HG03565 (cell line): Measurements from ENCODE around the gene LRG1.
"Not testable (repeated sequence)": the region's sequence is repeated elsewhere in the genome, so short reads cannot be mapped to it uniquely, and the experiment has no call there.

Source experiments
- ATAC-seq: cut with Tn5 transposase; IDR thresholded peaks from one replicate; pipeline ENCODE4 v1.9.1; 2021; ENCODE audit warnings: mild to moderate bottlenecking, moderate library complexity; ENCODE audit not compliant: unreplicated experiment

LRG1 gene

DNA sequence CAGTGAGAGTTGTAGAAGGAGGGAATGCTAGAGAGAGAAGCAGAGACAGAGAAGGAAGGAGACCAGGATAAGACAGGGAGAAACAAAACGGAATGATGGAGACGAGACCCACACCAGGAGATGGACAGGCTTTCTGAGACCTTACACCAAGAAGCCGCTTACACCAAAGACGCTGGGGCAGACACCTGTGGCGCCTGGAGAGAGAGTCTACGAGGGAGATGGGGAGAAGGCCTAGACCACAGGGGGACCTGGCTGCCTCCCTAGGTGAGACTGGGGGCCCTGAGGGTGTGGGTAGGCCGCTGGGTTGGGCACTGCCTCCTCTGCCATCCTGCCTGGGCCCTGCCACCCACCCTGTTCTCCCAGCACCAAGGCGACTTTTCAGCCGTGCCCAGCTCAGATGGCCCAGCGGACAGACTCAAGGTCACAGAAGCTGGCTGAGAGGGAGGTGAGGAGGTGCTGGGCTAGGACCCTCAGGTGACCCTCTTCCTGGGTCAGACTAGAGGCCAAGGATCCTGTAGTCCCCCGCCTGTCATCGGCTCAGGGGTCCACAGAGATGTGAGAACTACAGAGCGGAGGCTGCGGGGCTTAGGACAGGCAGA is 9.8 kb downstream of the LRG1 start:
- ATAC-seq: no peak

DNA sequence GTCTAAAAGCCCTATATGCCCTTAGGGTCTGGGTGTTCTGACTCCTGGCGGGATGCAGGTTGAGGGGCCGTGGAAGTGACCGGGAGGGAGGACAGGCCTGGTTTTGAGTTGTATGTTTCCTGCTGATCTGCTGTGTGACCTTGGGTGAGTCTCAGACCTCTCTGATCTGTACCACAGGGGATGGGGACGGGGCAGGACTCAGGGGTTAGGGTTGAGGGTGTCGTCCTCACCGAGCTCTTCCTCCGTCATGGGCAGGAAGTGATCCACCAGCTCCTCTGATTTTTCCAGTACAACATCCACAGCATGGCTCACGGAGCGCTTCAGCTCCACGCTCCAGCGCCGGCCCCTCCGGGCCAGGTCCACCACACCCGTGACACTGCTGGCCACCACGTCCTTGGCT is 11.0 kb downstream of the LRG1 start:
- no peak for ATAC-seq

DNA sequence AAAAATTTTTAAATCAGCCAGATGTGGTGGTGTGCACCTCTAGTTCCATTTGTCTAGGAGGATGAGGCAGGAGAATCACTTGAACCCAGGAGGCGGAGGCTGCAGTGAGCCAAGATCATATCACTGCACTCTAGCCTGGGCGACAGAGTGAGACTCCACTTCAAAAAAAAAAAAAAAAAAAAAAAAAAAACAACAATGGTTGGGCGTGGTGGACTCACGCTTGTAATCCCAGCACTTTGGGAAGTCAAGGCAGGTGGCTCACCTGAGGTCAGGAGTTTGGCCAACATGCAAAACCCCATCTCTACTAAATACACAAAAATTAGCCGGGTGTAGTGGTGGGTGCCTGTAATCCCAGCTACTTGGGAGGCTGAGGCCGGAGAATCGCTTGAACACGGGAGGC is 12.5 kb downstream of the LRG1 start:
- not testable (repeated sequence) for ATAC-seq

DNA sequence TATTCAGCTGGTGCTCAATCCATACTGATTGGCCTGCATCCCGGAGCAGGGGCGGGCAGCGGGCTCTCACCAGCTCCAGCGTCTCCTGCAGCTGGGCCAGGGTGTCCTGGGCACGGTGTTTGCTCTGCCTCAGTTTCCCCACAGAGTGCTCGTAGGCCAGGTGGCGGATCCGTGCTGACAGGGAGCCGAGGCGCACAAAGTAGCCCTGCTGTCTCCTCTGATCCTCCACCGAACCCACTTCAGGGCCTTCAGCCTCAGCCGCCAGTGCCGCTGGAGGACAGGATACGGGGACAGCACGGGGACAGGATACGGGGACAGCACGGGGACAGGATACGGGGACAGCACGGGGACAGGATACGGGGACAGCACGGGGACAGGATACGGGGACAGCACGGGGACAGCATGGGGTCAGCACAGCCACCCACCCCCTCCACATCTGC is 14.3 kb downstream of the LRG1 start:
- ATAC-seq: no peak

DNA sequence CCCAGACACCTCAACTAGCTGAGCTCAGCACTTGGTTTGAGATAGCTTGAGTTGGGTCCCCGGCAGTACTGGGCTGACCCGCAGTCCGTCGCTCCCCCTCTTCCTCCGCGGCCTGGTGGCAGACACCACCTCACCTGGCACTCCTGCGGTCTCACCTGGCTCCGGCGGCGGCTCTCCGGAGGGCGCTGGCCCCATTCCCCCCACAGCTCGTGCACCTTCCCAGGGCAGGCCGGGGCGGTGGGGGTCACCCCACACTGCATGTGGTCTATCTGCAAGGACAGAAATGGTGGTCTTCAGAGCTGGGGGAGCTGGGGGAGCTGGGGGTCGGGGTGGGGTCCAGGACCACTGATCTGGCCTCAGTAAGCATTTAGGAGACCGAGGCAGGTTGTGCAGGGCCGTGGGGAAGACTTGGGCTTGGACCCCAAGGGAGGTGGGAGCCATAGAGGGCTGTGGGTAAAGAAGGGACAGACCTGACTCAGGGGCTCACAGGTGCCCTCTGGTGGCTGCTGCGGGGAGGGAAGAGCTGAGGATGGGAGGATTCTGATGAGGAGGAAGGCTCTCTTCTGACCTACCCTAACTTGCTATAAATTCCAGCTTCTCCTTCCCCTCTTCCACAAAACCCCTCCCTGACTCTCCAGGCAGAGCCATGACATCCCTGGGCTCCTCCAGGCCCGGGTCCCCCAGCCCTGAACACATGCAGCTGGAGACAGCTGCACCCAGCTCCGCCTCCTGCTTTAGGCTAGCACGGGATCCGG is 14.9 kb downstream of the LRG1 start:
- no peak for ATAC-seq

DNA sequence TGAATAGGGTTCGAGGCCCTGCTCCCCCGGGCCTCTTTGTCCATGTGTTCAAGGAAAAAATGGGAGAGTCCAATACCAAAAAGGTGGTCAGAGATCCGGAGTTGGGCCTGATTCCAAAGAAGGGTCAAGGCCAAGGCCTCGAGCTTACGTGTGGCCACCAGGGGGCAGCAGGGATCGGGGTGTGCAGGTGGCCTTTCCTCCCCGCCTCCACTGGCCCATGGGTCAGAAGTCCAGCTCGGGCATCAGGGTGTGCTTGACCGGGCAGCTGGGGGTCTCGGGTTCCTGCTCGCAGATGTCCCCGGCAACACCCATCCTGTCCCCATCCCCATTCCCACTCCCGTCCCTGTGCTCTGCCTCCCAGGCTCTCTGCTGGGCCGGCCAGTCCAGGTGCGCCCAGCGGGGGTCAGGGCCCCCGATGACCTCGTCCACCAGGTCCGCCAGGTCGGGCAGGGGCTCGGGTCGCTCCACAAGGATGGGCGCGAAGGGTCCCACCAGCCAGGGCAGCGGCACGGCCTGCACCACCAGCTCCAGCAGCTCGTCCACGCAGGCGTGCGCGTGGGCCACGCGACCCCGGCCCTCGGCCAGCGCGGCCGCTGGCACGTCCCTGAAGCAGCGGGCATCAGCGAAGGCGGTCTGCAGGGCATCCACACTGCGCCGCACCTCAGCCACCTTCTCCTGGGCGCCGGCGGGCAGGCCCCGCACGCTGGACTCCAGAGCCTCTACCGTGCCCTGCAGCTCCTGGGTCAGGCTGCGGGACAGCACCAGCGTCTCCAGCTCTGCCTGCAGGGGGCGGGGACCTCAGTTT is 16.3 kb downstream of the LRG1 start:
- no peak for ATAC-seq

DNA sequence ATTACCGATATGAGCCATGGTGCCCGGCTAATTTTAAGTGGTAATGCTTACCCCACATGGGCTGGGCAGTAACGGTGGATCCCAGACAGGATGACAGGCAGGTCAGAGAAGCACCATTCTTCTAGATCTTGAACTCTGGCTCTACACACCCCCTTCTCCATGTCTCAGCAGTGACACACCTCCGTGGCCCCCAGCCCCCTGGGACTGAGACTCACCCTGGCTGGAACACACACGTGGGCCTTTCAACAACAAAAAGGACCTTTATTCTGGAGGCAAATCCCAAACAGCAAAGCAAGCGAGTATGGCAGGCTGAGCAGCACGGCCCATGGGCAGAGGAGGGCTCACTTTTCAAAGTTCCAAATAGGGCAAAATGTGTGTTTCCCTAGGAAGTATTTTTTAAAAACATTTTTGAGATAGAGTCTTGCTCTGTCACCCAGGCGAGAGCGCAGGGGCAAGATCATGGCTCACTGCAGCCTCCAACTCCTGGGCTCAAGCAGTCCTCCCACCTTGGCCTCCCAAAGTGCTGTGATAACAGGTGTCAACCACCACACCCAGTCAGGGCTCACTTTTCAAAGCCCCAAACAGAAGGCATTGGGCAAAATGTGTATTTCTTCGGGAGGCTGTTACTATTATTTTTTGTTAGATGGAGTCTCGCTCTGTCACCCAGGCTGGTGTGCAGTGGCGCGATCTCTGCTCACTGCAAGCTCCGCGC is 17.4 kb downstream of the LRG1 start:
- no peak for ATAC-seq

DNA sequence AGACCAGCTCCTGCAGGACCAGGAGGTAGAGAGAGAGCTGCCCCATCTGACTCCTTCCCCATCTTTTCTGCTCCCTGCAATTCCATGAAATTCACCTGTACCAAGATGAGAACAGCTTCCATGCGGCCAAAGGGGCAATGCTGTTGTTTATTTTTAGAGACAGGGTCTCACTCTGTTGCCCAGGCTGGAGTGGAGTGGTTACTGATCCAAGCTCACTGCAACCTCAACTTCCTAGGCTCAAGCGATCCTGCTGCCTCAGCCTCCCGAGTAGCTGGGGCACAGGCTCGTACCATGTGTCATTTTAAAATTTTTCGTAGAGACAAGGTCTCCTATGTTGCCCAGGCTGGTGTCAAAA is 18.0 kb downstream of the LRG1 start:
- ATAC-seq: no peak

DNA sequence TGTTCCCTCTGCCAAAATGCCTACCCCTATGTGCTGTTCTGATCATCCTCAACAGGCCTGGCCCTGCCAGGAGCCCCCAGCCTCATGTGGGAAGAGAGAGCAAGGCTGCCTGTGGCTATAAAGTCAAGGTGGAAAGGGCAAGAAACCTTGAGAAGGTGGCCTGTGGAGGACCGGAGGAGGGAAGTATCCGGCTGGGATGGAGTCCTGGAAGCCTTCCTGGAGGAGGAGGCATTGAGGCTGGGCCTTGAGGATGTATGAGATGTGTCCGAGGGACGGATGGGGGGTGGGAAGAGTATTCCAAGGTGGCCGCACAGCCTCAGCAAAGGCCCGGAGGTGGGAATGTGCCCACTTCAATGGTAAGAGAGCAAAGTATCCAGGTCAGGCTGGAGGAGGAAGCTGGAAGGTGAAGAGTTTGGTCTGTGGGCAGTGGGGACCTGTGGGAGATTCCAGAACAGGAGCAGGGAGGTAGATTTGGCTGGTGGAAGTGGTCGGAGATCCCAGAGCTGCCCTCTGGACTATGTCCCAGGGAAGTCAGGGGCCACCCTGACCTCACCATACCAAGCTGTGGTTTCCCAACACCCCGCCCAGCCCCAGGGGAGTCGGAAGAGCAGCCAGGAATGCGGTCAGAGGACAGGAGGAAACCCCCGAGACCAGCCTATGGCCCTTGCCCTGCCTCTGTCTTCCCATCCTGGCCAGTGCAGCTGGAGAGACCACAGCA is 18.5 kb downstream of the LRG1 start:
- no peak for ATAC-seq

DNA sequence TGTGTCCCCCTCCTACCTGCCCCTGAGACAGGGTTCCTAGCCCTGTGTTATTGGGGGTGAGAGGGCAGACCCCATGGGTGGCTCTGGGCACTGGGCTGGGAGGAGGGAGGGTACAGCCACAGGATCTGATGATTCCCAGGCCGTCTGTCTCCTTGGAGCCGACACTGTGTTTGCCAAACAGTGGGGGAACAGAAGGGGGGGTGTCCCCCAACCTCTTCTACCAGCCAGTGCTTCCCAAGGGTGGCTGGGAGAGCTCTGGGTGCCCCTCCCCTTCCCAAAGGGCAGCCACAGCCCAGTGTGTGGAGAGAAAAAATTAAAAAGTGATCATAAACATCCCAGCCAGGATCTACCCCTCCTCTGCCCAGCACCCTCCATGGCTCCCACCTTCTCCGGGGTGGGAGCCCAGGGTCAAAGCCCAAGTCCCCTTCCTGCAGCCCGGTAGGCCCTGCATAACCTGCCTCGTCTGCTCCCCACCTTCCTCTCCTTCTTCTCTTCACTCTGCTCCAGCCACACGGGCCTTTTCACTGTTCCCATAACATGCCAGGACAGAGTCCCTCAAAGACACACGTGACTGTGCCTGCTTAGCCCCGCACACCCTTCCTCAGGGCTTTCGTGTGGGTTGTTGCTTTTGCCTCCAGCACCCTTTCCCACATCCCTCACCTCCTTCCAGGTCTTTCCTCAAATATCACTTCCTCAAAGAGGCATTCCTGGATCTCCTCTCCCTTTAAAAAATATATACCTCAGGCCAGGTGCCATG is 20.1 kb downstream of the LRG1 start:
- ATAC-seq: no peak

DNA sequence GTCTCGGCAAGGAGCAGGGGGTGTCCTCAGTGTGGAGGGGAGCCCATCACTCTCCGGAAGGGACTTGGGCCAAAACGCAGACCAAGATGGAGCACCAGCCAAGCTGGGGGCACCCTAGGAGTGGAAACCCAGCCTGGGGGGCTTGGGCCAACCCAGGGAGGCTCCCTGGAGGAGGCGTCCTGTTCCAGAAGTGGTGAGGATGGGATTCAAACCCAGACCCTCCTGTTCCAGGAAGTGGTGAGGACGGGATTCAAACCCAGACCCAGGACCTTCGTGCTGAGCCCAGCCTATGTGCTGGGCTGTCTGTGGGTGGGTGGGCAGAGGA is 20.7 kb downstream of the LRG1 start:
- no peak for ATAC-seq

DNA sequence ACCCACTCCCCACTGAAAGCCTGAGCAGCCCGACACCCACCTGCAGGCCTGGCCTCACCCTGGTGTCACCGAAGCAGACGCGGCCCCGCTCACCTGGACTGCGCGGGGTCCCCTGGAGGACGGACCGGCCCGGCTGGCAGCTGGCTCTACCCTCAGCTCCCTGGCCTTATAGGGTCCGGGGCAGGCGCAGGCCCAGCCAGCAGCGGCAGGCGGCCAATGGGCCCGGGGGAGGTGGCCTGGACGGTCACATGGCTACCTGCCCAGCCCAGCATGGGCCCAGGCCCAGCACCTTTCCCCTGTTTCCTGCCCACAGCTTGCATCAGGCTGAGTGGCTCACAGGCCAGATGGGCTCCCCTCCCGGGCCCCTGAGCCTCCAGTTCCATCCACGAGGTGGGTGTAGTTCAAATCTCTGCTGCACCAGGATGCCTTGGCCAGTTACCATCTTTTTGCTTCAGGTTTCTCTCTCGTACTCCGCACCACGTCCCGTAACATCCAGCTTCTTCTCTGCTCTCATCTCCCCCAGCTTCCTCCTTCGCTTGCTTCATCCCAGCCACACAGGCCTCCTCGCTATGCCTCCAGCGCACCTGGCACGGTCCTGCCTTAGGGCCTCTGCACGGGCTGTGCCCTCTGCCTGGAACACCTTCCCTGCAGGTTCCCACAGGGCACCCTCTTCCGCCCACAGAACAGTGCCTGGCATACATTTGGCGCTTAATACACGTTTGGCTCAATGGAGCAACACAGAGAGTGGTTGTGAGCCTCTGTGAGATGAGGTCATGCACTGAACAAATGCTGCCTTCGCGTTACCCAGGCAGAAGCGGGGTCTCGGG is 21.3 kb downstream of the LRG1 start, which contains the start of gene PLIN4:
TSS of gene PLIN4 (minus strand) at position 142 of the 827 bp plus-strand sequence. CDS start 214 bp downstream, outside the sequence.
- no peak for ATAC-seq

DNA sequence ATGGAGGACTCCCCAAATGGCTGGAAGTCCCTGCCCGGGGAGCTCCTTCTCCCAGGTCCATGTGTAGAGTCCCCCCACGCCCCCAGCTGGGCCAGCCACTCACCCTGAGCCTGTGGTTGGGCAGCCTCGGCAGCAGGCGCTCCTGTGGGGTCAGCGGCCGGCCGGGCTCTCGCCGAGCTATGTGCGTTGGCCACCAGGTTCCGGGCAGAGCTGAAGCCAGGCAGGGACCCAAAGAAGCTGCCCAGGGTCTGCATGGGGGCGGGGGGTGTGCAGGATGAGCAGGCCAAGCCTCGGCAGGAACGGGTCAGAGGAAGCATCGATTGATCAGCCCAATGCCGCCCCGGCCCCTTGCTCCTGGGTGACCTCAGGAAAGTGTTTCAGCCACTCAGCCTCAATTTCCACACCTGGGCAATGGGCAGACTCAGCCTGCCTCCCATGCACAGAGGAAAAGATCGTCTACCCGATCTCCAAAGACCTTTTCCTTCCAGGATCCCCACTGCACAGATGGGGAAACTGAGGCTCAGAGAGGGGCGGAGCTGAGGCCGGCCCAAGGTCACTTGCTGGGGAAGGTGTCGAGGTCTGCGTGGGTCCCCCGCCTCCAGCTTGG is 22.3 kb downstream of the LRG1 start:
- ATAC-seq: no peak

DNA sequence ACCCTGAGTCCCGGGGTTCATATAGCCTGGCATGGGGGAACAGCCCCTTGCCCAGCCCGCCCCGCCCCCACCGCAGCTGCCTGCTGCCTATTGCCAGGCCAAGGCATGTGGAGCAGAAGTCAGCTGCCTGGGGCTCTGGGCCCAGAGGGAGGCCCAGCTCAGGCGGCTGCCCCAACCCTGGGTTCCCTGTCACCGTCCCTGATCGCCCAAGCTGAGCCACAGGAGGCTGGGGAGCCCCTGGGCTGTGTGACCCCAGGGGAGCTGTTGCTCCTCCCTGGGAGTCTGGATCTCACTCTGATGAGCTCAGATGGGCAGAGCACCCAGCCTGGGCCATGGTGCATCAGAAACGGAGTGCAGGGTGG is 22.9 kb downstream of the LRG1 start:
- ATAC-seq: no peak

DNA sequence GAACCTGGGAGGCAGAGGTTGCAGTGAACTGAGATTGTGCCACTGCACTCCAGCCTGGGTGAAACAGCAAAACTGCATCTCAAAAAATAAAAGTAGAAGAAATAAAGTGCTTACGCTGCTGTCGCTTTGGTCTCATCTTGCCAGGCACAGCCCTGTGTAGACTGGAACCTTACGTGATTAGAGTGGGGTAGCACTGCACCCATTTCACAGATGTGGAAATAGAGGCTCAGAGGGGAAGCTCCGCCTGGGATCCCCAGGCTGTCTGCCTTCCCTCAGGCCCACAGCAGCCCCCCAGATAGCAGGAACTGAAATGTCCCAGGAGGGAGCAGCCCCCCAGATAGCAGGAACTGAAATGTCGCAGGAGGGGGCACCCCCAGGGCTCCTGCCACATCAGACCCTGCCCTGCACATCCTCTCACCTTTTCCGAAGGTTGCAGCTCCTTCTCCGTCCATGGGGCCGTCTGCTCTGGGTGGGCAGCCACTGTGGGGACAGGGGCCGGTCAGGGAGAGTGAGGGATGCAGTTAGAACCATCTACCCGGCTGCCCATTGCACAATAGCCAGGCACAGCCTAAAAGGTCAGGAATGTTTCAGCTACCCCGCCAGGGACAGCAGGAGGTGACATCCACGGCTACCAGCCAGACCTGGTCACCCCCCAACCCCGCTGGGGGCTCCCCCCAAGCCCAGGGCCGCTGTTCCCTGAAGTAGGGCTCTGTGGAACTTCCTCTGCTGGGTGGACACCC is 23.5 kb downstream of the LRG1 start:
- ATAC-seq: no peak

DNA sequence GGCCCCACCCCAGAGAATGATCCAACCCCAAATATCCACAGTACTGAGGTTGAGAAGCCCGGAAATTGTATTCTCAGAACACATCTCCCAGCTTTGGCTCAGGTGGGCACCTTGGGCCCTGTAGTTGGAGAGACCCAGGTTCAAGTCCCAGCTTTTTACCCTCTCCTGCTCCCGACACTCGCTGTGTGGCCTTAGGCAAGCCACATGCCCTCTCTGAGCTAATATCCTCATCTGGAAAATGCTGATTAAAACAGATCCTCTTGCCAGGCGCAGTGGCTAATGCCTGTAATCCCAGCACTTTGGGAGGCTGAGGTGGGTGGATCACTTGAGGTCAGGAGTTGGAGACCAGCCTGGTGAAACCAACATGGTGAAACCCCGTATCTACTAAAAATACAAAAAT is 24.1 kb downstream of the LRG1 start:
- ATAC-seq: no peak

DNA sequence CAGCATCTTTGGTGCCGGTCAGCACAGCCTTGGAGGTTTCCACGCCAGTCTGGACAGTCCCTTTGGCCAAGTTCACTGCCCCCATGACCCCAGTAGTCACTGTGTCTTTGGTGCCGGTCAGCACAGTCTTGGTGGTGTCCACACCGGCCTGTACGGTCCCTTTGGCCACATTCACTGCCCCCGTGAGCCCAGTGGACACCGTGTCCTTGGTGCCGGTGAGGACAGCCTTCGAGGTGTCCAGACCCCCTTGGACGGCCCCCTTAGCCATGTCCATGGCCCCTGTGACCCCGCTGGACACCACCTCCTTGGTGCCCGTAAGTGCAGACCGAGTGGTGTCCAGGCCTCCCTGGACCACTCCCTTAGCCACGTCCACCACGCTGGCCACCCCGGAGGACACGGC is 26.6 kb downstream of the LRG1 start:
- no peak for ATAC-seq

DNA sequence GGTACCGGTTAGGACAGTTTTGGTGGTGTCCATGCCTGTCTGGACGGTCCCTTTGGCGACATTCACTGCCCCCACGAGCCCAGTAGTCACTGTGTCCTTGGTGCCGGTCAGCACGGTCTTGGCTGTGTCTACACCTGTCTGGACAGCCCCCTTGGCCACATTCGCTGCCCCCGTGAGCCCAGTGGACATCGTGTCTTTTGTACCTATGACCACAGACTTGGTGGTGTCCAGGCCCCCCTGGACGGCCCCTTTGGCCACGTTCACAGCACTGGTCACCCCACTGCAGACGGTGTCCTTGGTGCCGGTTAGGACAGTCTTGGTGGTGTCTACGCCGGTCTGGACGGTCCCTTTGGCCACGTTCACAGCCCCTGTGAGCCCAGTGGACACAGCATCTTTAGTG is 27.8 kb downstream of the LRG1 start:
- no peak for ATAC-seq
